Activated CD8-positive, alpha-beta T cell treated with anti-CD3 and anti-CD28 coated beads, Interleukin-2, amount 10 ng/mL, durations not matched to agents 7 days and 5 days (primary cell): ENCODE measurements around the gene ASB1. TPM values are rescaled to one million over a fixed set of nuclear protein-coding genes. Genes with fewer than 3 reads are reported as not detected.

ENCODE experiments used
- ATAC-seq: fragments of 150-1000 bp; cut with Tn5 transposase; one replicate; pipeline ENCODE4 v1.10.0; 2021; ENCODE audit warnings: moderate library complexity
- CTCF ChIA-PET: fragments of 350-600 bp; sonication (Branson Sonifier 250); formaldehyde crosslinking; loops from one replicate; lab custom pipeline; 2021; ENCODE audit warnings: antibody characterized with exemption; lab: Charles Lee
- POLR2A ChIA-PET: fragments of 350-600 bp; sonication (Branson Sonifier 250); formaldehyde crosslinking; loops from one replicate; lab custom pipeline; 2021; ENCODE audit warnings: antibody characterized with exemption; lab: Charles Lee
- DNase-seq: peaks from one replicate; pipeline ENCODE4 v3.0.0-alpha.2; 2020
- H3K27ac Mint-ChIP-seq: one replicate; pipeline ENCODE4 v1.8.0; 2021; ENCODE audit warnings: mild to moderate bottlenecking, mixed read lengths
- H3K27me3 Mint-ChIP-seq: one replicate; pipeline ENCODE4 v1.8.0; 2021; ENCODE audit warnings: low read depth, mixed read lengths
- H3K36me3 Mint-ChIP-seq: one replicate; pipeline ENCODE4 v1.8.0; 2021; ENCODE audit warnings: low read depth, mixed read lengths
- H3K4me1 Mint-ChIP-seq: one replicate; pipeline ENCODE4 v1.8.0; 2021; ENCODE audit warnings: low read depth, mixed read lengths
- H3K4me3 Mint-ChIP-seq: one replicate; pipeline ENCODE4 v1.8.0; 2021; ENCODE audit warnings: mild to moderate bottlenecking, mixed read lengths
- H3K9me3 Mint-ChIP-seq: one replicate; pipeline ENCODE4 v1.8.0; 2022; ENCODE audit warnings: mixed read lengths; ENCODE audit not compliant: insufficient read depth
- total RNA-seq, 2 experiments: library from RNA; stranded (reverse); gene quantifications; one replicate each; pipeline ENCODE4 v1.2.3, GENCODE V29; 2021

ASB1 gene
- total RNA-seq, 2 experiments from 2014 or later = 27.9 to 31.0 TPM

- no peaks in the 10 kb centered on the region for H3K27me3 Mint-ChIP-seq
- DNase-seq = no peak
- no peak for ATAC-seq
- H3K4me1 Mint-ChIP-seq = no peaks in the 10 kb centered on the region
- H3K27ac Mint-ChIP-seq = no peak overlapping the region
- CTCF ChIA-PET = no interaction called here
- no peak overlapping the region for H3K4me3 Mint-ChIP-seq
- H3K36me3 Mint-ChIP-seq = peaks cover 2% of the 10 kb centered on the region
- peaks cover 9% of the 10 kb centered on the region for H3K9me3 Mint-ChIP-seq
- POLR2A ChIA-PET = no interaction called here
These were observed 56.3 kb downstream of the ASB1 start for GRCh38 chr2:238483021-238483420.

- no peak overlapping the region for H3K27ac Mint-ChIP-seq
- peaks cover 2% of the 10 kb centered on the region for H3K36me3 Mint-ChIP-seq
- CTCF ChIA-PET = no interaction called here
- H3K4me1 Mint-ChIP-seq = no peaks in the 10 kb centered on the region
- H3K27me3 Mint-ChIP-seq = no peaks in the 10 kb centered on the region
- peaks cover 9% of the 10 kb centered on the region for H3K9me3 Mint-ChIP-seq
- POLR2A ChIA-PET = no interaction called here
- no peak for ATAC-seq
- no peak overlapping the region for H3K4me3 Mint-ChIP-seq
- no peak for DNase-seq
These were observed 56.9 kb downstream of the ASB1 start for GRCh38 chr2:238483656-238484055.

- Mint-ChIP-seq H3K27me3 (no peaks in the 10 kb centered on the region), H3K9me3 (peaks cover 9% of the 10 kb centered on the region), H3K4me1 (no peaks in the 10 kb centered on the region), H3K27ac (no peak overlapping the region), H3K36me3 (peaks cover 2% of the 10 kb centered on the region), H3K4me3 (no peak overlapping the region)
- POLR2A ChIA-PET = no interaction called here
- CTCF ChIA-PET = no interaction called here
- no peak for DNase-seq
- peak; percentile 30 for ATAC-seq
These were observed 58.1 kb downstream of the ASB1 start for GRCh38 chr2:238484522-238485452.

- CTCF ChIA-PET = no interaction called here
- Mint-ChIP-seq H3K27ac (no peak overlapping the region), H3K27me3 (no peaks in the 10 kb centered on the region), H3K4me3 (no peak overlapping the region), H3K4me1 (no peaks in the 10 kb centered on the region), H3K36me3 (no peaks in the 10 kb centered on the region), H3K9me3 (no peaks in the 10 kb centered on the region)
- ATAC-seq (no peak), DNase-seq (no peak)
- POLR2A ChIA-PET = no interaction called here
These were observed 59.6 kb downstream of the ASB1 start for GRCh38 chr2:238486123-238486848.

- Mint-ChIP-seq H3K36me3 (no peaks in the 10 kb centered on the region), H3K27ac (no peak overlapping the region), H3K9me3 (no peaks in the 10 kb centered on the region), H3K4me3 (no peak overlapping the region), H3K27me3 (no peaks in the 10 kb centered on the region), H3K4me1 (peaks cover 4% of the 10 kb centered on the region)
- DNase-seq = no peak
- POLR2A ChIA-PET = no interaction called here
- CTCF ChIA-PET = no interaction called here
- ATAC-seq = no peak
These were observed 60.4 kb downstream of the ASB1 start for GRCh38 chr2:238487134-238487533.

GRCh38 chr2:238487652-238488346 lies 61.1 kb downstream of the ASB1 start:
- ChIA-PET CTCF (no interaction called here), POLR2A (no interaction called here)
- no peak overlapping the region for H3K27ac Mint-ChIP-seq
- no peaks in the 10 kb centered on the region for H3K27me3 Mint-ChIP-seq
- H3K4me3 Mint-ChIP-seq = no peak overlapping the region
- no peak for DNase-seq
- ATAC-seq = no peak
- H3K36me3 Mint-ChIP-seq = no peaks in the 10 kb centered on the region
- H3K4me1 Mint-ChIP-seq = peaks cover 11% of the 10 kb centered on the region
- H3K9me3 Mint-ChIP-seq = no peaks in the 10 kb centered on the region

GRCh38 chr2:238488347-238488826 lies 61.7 kb downstream of the ASB1 start:
- ATAC-seq = no peak
- no peak for DNase-seq
- Mint-ChIP-seq H3K27ac (no peak overlapping the region), H3K4me3 (no peak overlapping the region), H3K36me3 (no peaks in the 10 kb centered on the region), H3K4me1 (peaks cover 17% of the 10 kb centered on the region), H3K9me3 (no peaks in the 10 kb centered on the region), H3K27me3 (no peaks in the 10 kb centered on the region)
- POLR2A ChIA-PET = no interaction called here
- CTCF ChIA-PET = no interaction called here

- DNase-seq (no peak), ATAC-seq (no peak)
- Mint-ChIP-seq H3K4me3 (no peak overlapping the region), H3K36me3 (no peaks in the 10 kb centered on the region), H3K27me3 (no peaks in the 10 kb centered on the region), H3K27ac (no peak overlapping the region), H3K9me3 (no peaks in the 10 kb centered on the region), H3K4me1 (peaks cover 27% of the 10 kb centered on the region)
- ChIA-PET POLR2A (no interaction called here), CTCF (no interaction called here)
These were observed 62.7 kb downstream of the ASB1 start for GRCh38 chr2:238489431-238489830.

GRCh38 chr2:238489896-238490295 lies 63.2 kb downstream of the ASB1 start:
- Mint-ChIP-seq H3K27ac (no peak overlapping the region), H3K4me1 (peaks cover 32% of the 10 kb centered on the region), H3K36me3 (no peaks in the 10 kb centered on the region), H3K4me3 (no peak overlapping the region), H3K27me3 (no peaks in the 10 kb centered on the region), H3K9me3 (no peaks in the 10 kb centered on the region)
- DNase-seq (no peak), ATAC-seq (no peak)
- ChIA-PET POLR2A (no interaction called here), CTCF (no interaction called here)

- POLR2A ChIA-PET = no interaction called here
- ATAC-seq (no peak), DNase-seq (no peak)
- Mint-ChIP-seq H3K27me3 (no peaks in the 10 kb centered on the region), H3K9me3 (no peaks in the 10 kb centered on the region), H3K27ac (peak overlapping the region; percentile 5), H3K4me1 (peaks cover 44% of the 10 kb centered on the region), H3K4me3 (no peak overlapping the region), H3K36me3 (no peaks in the 10 kb centered on the region)
- CTCF ChIA-PET = interaction anchor here (0.9 to 1.9 kb wide), 4 partner anchors 11 to 123 kb away, joined by 3 to 10 read pairs (median 5); no protein-coding TSS in a partner anchor
These were observed 66.1 kb downstream of the ASB1 start for GRCh38 chr2:238492840-238493239.

- no peaks in the 10 kb centered on the region for H3K9me3 Mint-ChIP-seq
- H3K27me3 Mint-ChIP-seq = no peaks in the 10 kb centered on the region
- H3K4me3 Mint-ChIP-seq = no peak overlapping the region
- DNase-seq (no peak), ATAC-seq (no peak)
- H3K27ac Mint-ChIP-seq = peak overlapping the region; percentile 89
- H3K4me1 Mint-ChIP-seq = peaks cover 44% of the 10 kb centered on the region
- ChIA-PET CTCF (interaction anchor here (1.0 to 1.9 kb wide), 4 partner anchors 11 to 136 kb away, joined by 3 to 10 read pairs (median 5); no protein-coding TSS in a partner anchor), POLR2A (no interaction called here)
- H3K36me3 Mint-ChIP-seq = no peaks in the 10 kb centered on the region
These were observed 66.7 kb downstream of the ASB1 start for GRCh38 chr2:238493411-238493810.
